HFF-Myc (cell line): ENCODE results near the gene DDC.

ENCODE experiments used
- DNase-seq: peaks from one replicate; pipeline ENCODE4 v3.0.0-alpha.2; 2011; ENCODE audit warnings: low read depth; ENCODE audit errors: extremely low read depth
- H3K4me3 ChIP-seq: replicated peaks from 2 replicates; pipeline ENCODE4 v1.5.1; 2011; ENCODE audit warnings: low read depth, mild to moderate bottlenecking, control low read depth, low read length
- TF ChIP-seq, protein P1 (sequence below): IDR thresholded peaks from 2 replicates; pipeline ENCODE4 v1.5.1; 2012; ENCODE audit warnings: mild to moderate bottlenecking, low read depth, low read length, control low read depth; ENCODE audit errors: missing control alignments

DDC gene

DNA sequence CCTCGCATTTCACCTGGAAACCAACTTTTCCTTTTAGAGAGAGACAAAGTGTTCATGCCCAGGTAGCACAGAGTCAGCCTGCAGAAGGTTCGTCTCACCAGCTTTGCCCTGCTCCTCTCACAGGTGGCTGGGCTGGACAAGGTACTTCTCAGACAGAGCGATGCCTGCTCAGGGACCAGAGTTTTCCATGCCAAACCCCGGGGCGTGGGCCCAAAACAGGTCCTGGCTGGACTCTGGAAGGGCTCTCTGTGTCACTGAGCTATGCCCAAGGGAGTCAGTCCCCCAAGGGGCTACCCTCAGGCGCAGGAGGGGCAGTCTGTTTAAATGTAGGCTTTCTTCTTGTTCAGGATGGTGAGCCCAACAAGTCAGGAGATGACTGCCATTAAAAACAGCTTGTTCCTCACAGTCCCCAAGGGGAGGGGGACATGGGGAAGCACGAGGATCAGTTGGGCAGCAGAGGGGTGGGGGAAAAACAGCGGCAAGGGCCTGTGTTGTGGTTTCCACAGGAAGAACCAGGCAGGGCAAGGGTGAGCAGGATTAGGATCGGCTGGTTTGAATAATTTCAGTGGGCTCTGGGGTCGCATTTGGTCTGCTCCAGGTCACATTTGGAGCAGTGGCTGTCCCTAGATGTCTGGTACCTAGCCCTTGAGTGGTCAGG lies 59.5 kb downstream of the DDC start:
- H3K4me3 ChIP-seq: no peak overlapping the region
- TF ChIP-seq, protein P1, sequence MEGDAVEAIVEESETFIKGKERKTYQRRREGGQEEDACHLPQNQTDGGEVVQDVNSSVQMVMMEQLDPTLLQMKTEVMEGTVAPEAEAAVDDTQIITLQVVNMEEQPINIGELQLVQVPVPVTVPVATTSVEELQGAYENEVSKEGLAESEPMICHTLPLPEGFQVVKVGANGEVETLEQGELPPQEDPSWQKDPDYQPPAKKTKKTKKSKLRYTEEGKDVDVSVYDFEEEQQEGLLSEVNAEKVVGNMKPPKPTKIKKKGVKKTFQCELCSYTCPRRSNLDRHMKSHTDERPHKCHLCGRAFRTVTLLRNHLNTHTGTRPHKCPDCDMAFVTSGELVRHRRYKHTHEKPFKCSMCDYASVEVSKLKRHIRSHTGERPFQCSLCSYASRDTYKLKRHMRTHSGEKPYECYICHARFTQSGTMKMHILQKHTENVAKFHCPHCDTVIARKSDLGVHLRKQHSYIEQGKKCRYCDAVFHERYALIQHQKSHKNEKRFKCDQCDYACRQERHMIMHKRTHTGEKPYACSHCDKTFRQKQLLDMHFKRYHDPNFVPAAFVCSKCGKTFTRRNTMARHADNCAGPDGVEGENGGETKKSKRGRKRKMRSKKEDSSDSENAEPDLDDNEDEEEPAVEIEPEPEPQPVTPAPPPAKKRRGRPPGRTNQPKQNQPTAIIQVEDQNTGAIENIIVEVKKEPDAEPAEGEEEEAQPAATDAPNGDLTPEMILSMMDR: no peak
- no peak for DNase-seq

DNA sequence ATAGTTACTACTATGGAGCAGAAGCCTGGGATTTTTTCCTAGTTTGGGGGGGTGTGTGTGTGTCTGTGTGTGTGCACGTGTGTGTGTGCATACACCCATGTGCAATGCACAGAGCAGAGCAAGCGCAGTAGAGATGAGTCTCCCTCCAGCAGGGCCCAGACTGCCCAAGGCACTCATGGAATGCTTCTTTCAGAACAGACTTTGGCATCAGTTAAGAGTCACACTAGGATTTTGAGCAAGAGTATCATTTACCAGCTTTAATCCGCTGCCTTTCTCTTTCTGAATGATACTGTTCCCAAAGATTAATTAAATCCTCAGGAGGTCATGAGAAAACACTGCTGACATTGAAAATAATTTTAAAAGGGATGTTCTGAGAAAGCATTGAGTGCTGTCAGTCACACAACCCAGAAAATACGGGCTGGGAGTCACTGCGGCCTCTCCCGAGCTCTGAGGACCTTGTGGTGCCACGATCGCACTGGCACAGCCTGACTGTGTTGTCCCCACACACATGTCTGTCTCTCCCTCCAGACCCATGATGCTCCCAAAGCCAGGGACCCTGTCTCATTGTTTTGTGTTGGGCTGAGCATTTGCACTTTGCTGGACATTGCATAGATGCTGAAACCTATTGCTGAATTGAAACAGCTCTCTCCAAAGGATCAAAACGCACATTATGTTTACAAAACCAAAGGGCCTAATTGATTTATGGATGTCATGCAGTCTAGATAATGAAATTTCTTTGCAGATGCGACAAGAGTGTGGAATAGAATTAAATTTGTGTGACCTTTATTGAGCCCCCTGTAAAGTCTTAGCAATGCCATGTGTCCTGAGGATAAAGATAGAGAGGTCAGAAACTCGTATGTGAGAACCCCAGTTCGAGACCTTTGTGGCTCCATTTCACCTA lies 60.3 kb downstream of the DDC start:
- TF ChIP-seq, protein P1: no peak
- DNase-seq: no peak
- no peak overlapping the region for H3K4me3 ChIP-seq

DNA sequence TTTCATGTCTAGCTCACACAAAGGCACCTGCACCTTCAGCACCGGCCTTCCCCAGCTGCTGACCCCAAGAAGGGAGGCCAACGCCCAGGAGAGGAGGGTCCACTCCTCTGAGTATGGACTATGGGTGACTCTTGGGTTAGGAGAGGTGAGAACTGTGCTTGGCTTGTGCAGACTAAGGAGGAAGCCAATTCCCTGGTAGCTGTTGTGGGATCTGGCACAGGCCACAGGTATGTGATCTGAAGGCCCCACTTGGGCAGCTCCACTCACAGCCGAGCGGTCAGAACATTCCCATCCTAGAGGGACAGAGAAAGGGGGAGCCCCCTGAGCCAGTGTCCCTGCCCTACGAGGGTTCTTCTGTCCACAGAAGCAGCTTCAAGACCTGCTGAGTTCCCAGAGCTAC lies 62.3 kb downstream of the DDC start:
- no peak for DNase-seq
- no peak overlapping the region for H3K4me3 ChIP-seq
- TF ChIP-seq, protein P1: no peak

DNA sequence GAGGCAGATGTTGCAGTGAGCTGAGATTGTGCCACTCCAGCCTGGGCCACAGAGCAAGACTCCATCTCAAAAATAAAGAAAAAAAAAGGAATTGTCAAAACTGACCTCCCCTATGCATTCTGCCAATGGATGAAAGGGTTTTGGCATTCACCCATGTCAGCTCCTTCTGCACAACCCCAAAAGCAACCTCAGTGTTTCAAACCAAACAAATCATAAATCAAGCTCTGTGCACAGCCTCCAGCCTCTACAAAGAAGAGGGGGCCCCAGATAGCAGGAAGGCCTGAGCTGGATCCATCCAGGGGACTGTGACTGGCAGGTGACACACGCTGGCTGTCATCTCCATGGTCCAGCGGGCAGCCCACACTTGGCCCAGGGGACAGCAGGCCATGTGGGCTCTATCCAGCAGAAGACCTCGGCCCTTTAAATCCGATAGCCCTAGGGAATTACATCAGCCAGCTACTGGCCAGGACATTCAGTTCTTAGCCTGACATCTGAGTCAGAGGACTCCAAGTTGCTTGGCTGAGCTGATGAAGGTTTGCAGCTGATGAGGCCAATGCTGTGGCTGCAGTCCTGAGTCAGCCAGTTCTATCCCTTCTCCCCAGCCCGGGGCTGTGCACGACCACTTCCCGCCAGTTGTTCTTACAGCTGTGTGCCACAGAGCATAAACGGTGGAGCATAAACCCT lies 63.1 kb downstream of the DDC start:
- TF ChIP-seq, protein P1: no peak
- H3K4me3 ChIP-seq: no peak overlapping the region
- DNase-seq: peak; percentile 43

DNA sequence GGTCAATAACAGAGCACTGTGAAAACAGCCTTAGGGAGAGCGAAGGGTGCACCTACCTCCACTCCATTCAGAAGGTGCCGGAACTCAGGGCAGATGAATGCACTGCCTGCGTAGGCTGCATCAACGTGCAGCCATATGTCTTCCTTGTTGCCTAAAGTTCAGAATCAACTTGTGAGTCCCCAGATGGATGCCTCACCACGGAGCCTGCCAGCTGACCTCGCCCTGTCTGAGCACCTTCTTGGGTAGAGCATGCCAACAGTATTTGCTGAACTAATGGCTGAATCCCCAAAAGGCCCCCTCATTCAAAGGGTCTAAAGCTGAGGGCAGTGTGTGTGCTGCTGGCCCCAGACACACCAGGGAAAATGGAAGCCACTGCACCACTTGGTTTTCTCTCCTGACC lies 66.1 kb downstream of the DDC start:
- no peak for DNase-seq
- TF ChIP-seq, protein P1: no peak
- H3K4me3 ChIP-seq: no peak overlapping the region

DNA sequence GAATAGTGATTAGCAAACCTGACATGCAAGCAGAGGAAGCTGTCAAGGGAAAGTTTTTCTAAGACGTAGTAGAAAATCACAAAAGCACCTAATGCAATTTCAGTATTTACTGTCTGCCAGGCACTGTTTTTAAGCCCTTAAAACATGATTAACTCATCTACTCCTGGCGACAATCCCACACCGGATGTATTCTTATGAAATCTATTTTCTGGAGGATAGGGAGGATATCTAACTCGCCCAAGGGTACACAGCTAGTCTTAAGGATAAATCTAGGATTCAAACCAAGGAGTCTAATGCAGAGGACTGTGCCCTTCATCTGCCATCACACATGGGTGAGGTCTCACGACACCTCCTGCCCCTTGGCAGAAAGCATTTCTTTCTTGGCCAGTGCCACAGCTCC lies 67.2 kb downstream of the DDC start:
- TF ChIP-seq, protein P1: no peak
- no peak overlapping the region for H3K4me3 ChIP-seq
- no peak for DNase-seq
